OCI-LY3 (cell line): ENCODE data around the gene PAXX.

Source experiments
- H2AFZ ChIP-seq: fragments of 200-600, 300-600 bp; shearing (Covaris generic); 2 replicates; pipeline ENCODE4 v1.6.0; 2014; ENCODE audit warnings: antibody characterized with exemption, low read depth, low read length
- H3K27ac ChIP-seq: fragments of 200-600, 300-600 bp; sonication (generic); 2 replicates; pipeline ENCODE4 v1.5.1; 2014; ENCODE audit warnings: mild to moderate bottlenecking, low read length, moderate library complexity, mixed read lengths
- H3K27me3 ChIP-seq: fragments of 200-600, 300-600 bp; sonication (generic); 2 replicates; pipeline ENCODE4 v1.6.1; 2014; ENCODE audit warnings: low read depth, low read length, mixed read lengths
- H3K36me3 ChIP-seq: fragments of 200-600, 300-600 bp; sonication (generic); replicated peaks from 2 replicates; pipeline ENCODE3; 2014; ENCODE audit warnings: low read depth, low read length, mixed read lengths
- H3K4me1 ChIP-seq: fragments of 300-600, 200-600 bp; sonication (generic); 2 replicates; pipeline ENCODE4 v1.6.1; 2014; ENCODE audit warnings: low read length, mixed read lengths
- H3K4me2 ChIP-seq: fragments of 200-600, 300-600 bp; sonication (generic); 2 replicates; pipeline ENCODE4 v1.6.1; 2014; ENCODE audit warnings: low read length, mixed read lengths
- H3K4me3 ChIP-seq: fragments of 300-600, 200-600 bp; sonication (generic); 2 replicates; pipeline ENCODE4 v1.5.1; 2014; ENCODE audit warnings: antibody characterized with exemption, mild to moderate bottlenecking, low read length, moderate library complexity
- H3K79me2 ChIP-seq: fragments of 300-600, 200-600 bp; shearing (Covaris generic); 2 replicates; pipeline ENCODE4 v1.6.1; 2014; ENCODE audit warnings: mild to moderate bottlenecking, low read length, mixed read lengths
- H3K9ac ChIP-seq: fragments of 300-600, 200-600 bp; shearing (Covaris generic); 2 replicates; pipeline ENCODE4 v1.6.0; 2014; ENCODE audit warnings: mild to moderate bottlenecking, low read length, moderate library complexity
- H3K9me3 ChIP-seq: fragments of 200-600, 300-600 bp; shearing (Covaris generic); 2 replicates; pipeline ENCODE4 v1.6.1; 2014; ENCODE audit warnings: low read length, mixed read lengths; ENCODE audit not compliant: insufficient read depth
- H4K20me1 ChIP-seq: fragments of 200-600, 300-600 bp; sonication (generic); 2 replicates; pipeline ENCODE4 v1.6.1; 2016; ENCODE audit warnings: low read length, mixed read lengths; ENCODE audit not compliant: insufficient read depth
- CTCF ChIP-seq: fragments of 200-600, 300-600 bp; sonication (generic); IDR thresholded peaks from 2 replicates; pipeline ENCODE4 v1.5.1; 2014; ENCODE audit warnings: antibody characterized with exemption, low read length, low read depth
- EZH2phosphoT487 ChIP-seq: fragments of 200-600 bp; shearing (Covaris generic); IDR thresholded peaks from 2 replicates; pipeline ENCODE4 v1.6.1; 2018; ENCODE audit warnings: antibody characterized with exemption, mixed run types, low read depth

The PAXX gene

GRCh38 chr9:137009938-137010732 lies 17.9 kb downstream of the PAXX start:
- Histone ChIP-seq H3K9me3 (no peaks in the 10 kb centered on the region), H3K9ac (no peak overlapping the region), H3K4me1 (no peaks in the 10 kb centered on the region), H3K27me3 (no peaks in the 10 kb centered on the region), H2AFZ (no peak overlapping the region), H3K36me3 (no peaks in the 10 kb centered on the region), H4K20me1 (no peaks in the 10 kb centered on the region), H3K4me3 (no peak overlapping the region), H3K27ac (no peak overlapping the region), H3K79me2 (no peaks in the 10 kb centered on the region), H3K4me2 (no peak overlapping the region)
- TF ChIP-seq CTCF (no peak), EZH2phosphoT487 (no peak)

- Histone ChIP-seq H3K79me2 (no peaks in the 10 kb centered on the region), H3K4me2 (no peak overlapping the region), H2AFZ (no peak overlapping the region), H3K9ac (no peak overlapping the region), H4K20me1 (no peaks in the 10 kb centered on the region), H3K9me3 (no peaks in the 10 kb centered on the region), H3K4me3 (no peak overlapping the region), H3K4me1 (no peaks in the 10 kb centered on the region), H3K27ac (no peak overlapping the region), H3K36me3 (no peaks in the 10 kb centered on the region), H3K27me3 (no peaks in the 10 kb centered on the region)
- no peak for TF ChIP-seq CTCF
- no peak for TF ChIP-seq EZH2phosphoT487
Measured at GRCh38 chr9:137011156-137011555, 18.9 kb downstream of the PAXX start.

GRCh38 chr9:137011907-137012675 lies 19.9 kb downstream of the PAXX start:
- no peaks in the 10 kb centered on the region for H3K79me2 ChIP-seq
- no peak overlapping the region for H2AFZ ChIP-seq
- H3K9ac ChIP-seq = no peak overlapping the region
- H3K27ac ChIP-seq = no peak overlapping the region
- H3K4me3 ChIP-seq = no peak overlapping the region
- H3K4me1 ChIP-seq = no peaks in the 10 kb centered on the region
- no peaks in the 10 kb centered on the region for H3K36me3 ChIP-seq
- no peaks in the 10 kb centered on the region for H3K27me3 ChIP-seq
- no peak overlapping the region for H3K4me2 ChIP-seq
- H4K20me1 ChIP-seq = no peaks in the 10 kb centered on the region
- H3K9me3 ChIP-seq = no peaks in the 10 kb centered on the region
- TF ChIP-seq CTCF = no peak
- no peak for TF ChIP-seq EZH2phosphoT487
